ENCODE measurements around the gene DNAAF1.
"Not testable (repeated sequence)": the region's sequence is repeated elsewhere in the genome, so short reads cannot be mapped to it uniquely, and the experiment has no call there.

The DNAAF1 gene

GRCh38 chr16:84212154-84212553, 67.0 kb downstream of the DNAAF1 start:
- no peak for DNase-seq (ENCODE audit: low read depth)

GRCh38 chr16:84212631-84213030, 67.5 kb downstream of the DNAAF1 start:
- DNase-seq (ENCODE audit: low read depth) = no peak

GRCh38 chr16:84214451-84215066, 69.5 kb downstream of the DNAAF1 start:
- no peak for DNase-seq (ENCODE audit: low read depth)

- DNase-seq (ENCODE audit: low read depth) = no peak
Observed at GRCh38 chr16:84215531-84215930, 70.4 kb downstream of the DNAAF1 start.

GRCh38 chr16:84216144-84216543, 71.0 kb downstream of the DNAAF1 start:
- DNase-seq (ENCODE audit: low read depth) = not testable (repeated sequence)

- DNase-seq (ENCODE audit: low read depth) = no peak
Observed at GRCh38 chr16:84218176-84218823, 73.2 kb downstream of the DNAAF1 start.

- no peak for DNase-seq (ENCODE audit: low read depth)
Observed at GRCh38 chr16:84218956-84219355, 73.8 kb downstream of the DNAAF1 start.

- DNase-seq (ENCODE audit: low read depth) = no peak
Observed at GRCh38 chr16:84220851-84221250, 75.7 kb downstream of the DNAAF1 start.

- DNase-seq (ENCODE audit: low read depth) = no peak
Observed at GRCh38 chr16:84223456-84223855, 78.3 kb downstream of the DNAAF1 start.

- no peak for DNase-seq (ENCODE audit: low read depth)
Observed at GRCh38 chr16:84224554-84224953, 79.4 kb downstream of the DNAAF1 start.

- no peak for DNase-seq (ENCODE audit: low read depth)
Observed at GRCh38 chr16:84225126-84225525, 80.0 kb downstream of the DNAAF1 start.

- no peak for DNase-seq (ENCODE audit: low read depth)
Observed at GRCh38 chr16:84225571-84225970, 80.5 kb downstream of the DNAAF1 start.

- no peak for DNase-seq (ENCODE audit: low read depth)
Observed at GRCh38 chr16:84226026-84226425, 80.9 kb downstream of the DNAAF1 start.

Measured in stimulated activated CD8-positive, alpha-beta memory T cell treated with anti-CD3 and anti-CD28 coated beads, Interleukin-12 subunit alpha, Interleukin-12 subunit beta, amount 100 ng/mL, for 1 hour (primary cell).